WTC11 (cell line): ENCODE data around the gene YKT6. TPM values are rescaled to one million over a fixed set of nuclear protein-coding genes. Genes with fewer than 3 reads are reported as not detected.

ENCODE experiments used
- ATAC-seq: fragments of 200-7000 bp; cut with Tn5 transposase; 2 replicates; pipeline ENCODE4 v1.10.0; 2021; ENCODE audit warnings: mild to moderate bottlenecking, moderate library complexity
- CTCF ChIA-PET: fragments of 300-600 bp; sonication (Branson Sonifier 250); formaldehyde crosslinking; loops from one replicate; lab custom pipeline; 2021; ENCODE audit warnings: antibody characterized with exemption; lab: Charles Lee
- POLR2A ChIA-PET: fragments of 350-600 bp; sonication (Branson Sonifier 250); formaldehyde crosslinking; loops from one replicate; lab custom pipeline; 2021; ENCODE audit warnings: antibody characterized with exemption; lab: Charles Lee
- DNase-seq: peaks from one replicate; pipeline ENCODE4 v3.0.0; 2021; ENCODE audit warnings: low spot score
- H3K27ac Mint-ChIP-seq: 2 replicates; pipeline ENCODE4 v1.8.0; 2021; ENCODE audit warnings: mixed read lengths
- H3K27me3 Mint-ChIP-seq: 2 replicates; pipeline ENCODE4 v1.8.0; 2021; ENCODE audit warnings: low read depth, mild to moderate bottlenecking, moderate library complexity, mixed read lengths
- H3K36me3 Mint-ChIP-seq: 2 replicates; pipeline ENCODE4 v1.8.0; 2021; ENCODE audit warnings: mixed read lengths
- H3K4me1 Mint-ChIP-seq: 2 replicates; pipeline ENCODE4 v1.8.0; 2022; ENCODE audit warnings: mixed read lengths
- H3K4me3 Mint-ChIP-seq: 2 replicates; pipeline ENCODE4 v1.8.0; 2021; ENCODE audit warnings: mild to moderate bottlenecking, moderate library complexity, mixed read lengths
- H3K9me3 Mint-ChIP-seq: 2 replicates; pipeline ENCODE4 v1.8.0; 2021; ENCODE audit warnings: mixed read lengths
- ARID4B ChIP-seq: sonication (generic); formaldehyde crosslinking; IDR thresholded peaks from 2 replicates; pipeline ENCODE4 v1.8.0; 2023; ENCODE audit warnings: missing genetic modification reagents, mild to moderate bottlenecking, borderline replicate concordance
- CDX4 ChIP-seq: fragments of 250-450 bp; sonication (Bioruptor Pico); IDR thresholded peaks from 2 replicates; pipeline ENCODE4 v1.9.0; 2021; ENCODE audit warnings: moderate library complexity, mild to moderate bottlenecking, inconsistent platforms, borderline replicate concordance
- CREM ChIP-seq: sonication (generic); formaldehyde crosslinking; IDR thresholded peaks from 2 replicates; pipeline ENCODE4 v1.8.1; 2022; ENCODE audit warnings: mild to moderate bottlenecking, missing genetic modification reagents, moderate library complexity
- E2F1 ChIP-seq: sonication (generic); formaldehyde crosslinking; IDR thresholded peaks from 2 replicates; pipeline ENCODE4 v1.8.0; 2022; ENCODE audit warnings: mild to moderate bottlenecking, missing genetic modification reagents
- ESRRA ChIP-seq: sonication (generic); formaldehyde crosslinking; IDR thresholded peaks from 2 replicates; pipeline ENCODE4 v1.8.1; 2022; ENCODE audit warnings: mild to moderate bottlenecking, missing genetic modification reagents, borderline replicate concordance
- ETV6 ChIP-seq: sonication (generic); formaldehyde crosslinking; IDR thresholded peaks from 2 replicates; pipeline ENCODE4 v1.8.1; 2022; ENCODE audit warnings: mild to moderate bottlenecking, missing genetic modification reagents
- FOXK1 ChIP-seq: sonication (generic); formaldehyde crosslinking; IDR thresholded peaks from 2 replicates; pipeline ENCODE4 v1.8.0; 2022; ENCODE audit warnings: mild to moderate bottlenecking, moderate library complexity, missing genetic modification reagents
- GABPB1 ChIP-seq: sonication (generic); formaldehyde crosslinking; IDR thresholded peaks from 2 replicates; pipeline ENCODE4 v1.8.1; 2023; ENCODE audit warnings: mild to moderate bottlenecking, missing genetic modification reagents
- KAT7 ChIP-seq: sonication (generic); formaldehyde crosslinking; IDR thresholded peaks from 2 replicates; pipeline ENCODE4 v1.8.1; 2023; ENCODE audit warnings: missing genetic modification reagents, mild to moderate bottlenecking, borderline replicate concordance
- MAX ChIP-seq: sonication (generic); formaldehyde crosslinking; IDR thresholded peaks from 2 replicates; pipeline ENCODE4 v1.8.0; 2022; ENCODE audit warnings: mild to moderate bottlenecking, missing genetic modification reagents
- NR3C1 ChIP-seq: sonication (generic); formaldehyde crosslinking; conservative IDR thresholded peaks from 2 replicates; pipeline ENCODE4 v1.8.1; 2023; ENCODE audit warnings: low read depth, mild to moderate bottlenecking, missing genetic modification reagents
- OVOL2 ChIP-seq: fragments of 250-450 bp; sonication (Bioruptor Pico); IDR thresholded peaks from 2 replicates; pipeline ENCODE4 v1.9.0; 2021; ENCODE audit warnings: mild to moderate bottlenecking, borderline replicate concordance
- SMAD3 ChIP-seq: sonication (generic); formaldehyde crosslinking; IDR thresholded peaks from 2 replicates; pipeline ENCODE4 v1.8.0; 2022; ENCODE audit warnings: missing genetic modification reagents, mild to moderate bottlenecking, borderline replicate concordance
- SOX15 ChIP-seq: fragments of 250-450 bp; sonication (Bioruptor Pico); IDR thresholded peaks from 2 replicates; pipeline ENCODE4 v1.9.0; 2021; ENCODE audit warnings: mild to moderate bottlenecking
- TCF7 ChIP-seq: sonication (generic); formaldehyde crosslinking; IDR thresholded peaks from 2 replicates; pipeline ENCODE4 v1.8.0; 2022; ENCODE audit warnings: mild to moderate bottlenecking, low read depth, missing genetic modification reagents, moderate library complexity
- ZNF121 ChIP-seq: sonication (generic); formaldehyde crosslinking; IDR thresholded peaks from 2 replicates; pipeline ENCODE4 v1.8.0; 2023; ENCODE audit warnings: missing genetic modification reagents
- ZNF232 ChIP-seq: sonication (generic); formaldehyde crosslinking; IDR thresholded peaks from 2 replicates; pipeline ENCODE4 v1.8.0; 2022; ENCODE audit warnings: mild to moderate bottlenecking, missing genetic modification reagents
- total RNA-seq: library from RNA; stranded (reverse); gene quantifications from 3 replicates; pipeline ENCODE4 v1.2.3, GENCODE V29; 2021
- TF ChIP-seq, protein P1 (sequence below): sonication (generic); formaldehyde crosslinking; IDR thresholded peaks from 2 replicates; pipeline ENCODE4 v1.8.1; 2023; ENCODE audit warnings: mild to moderate bottlenecking, missing genetic modification reagents, moderate library complexity
- TF ChIP-seq, protein P2 (sequence below): fragments of 250-450 bp; sonication (Bioruptor Pico); IDR thresholded peaks from 2 replicates; pipeline ENCODE4 v1.8.0; 2021; ENCODE audit warnings: mild to moderate bottlenecking
- TF ChIP-seq, protein P3 (sequence below): fragments of 200-600 bp; IDR thresholded peaks from 2 replicates; pipeline ENCODE4 v1.8.0; 2022; ENCODE audit warnings: antibody characterized with exemption

Gene YKT6
- total RNA-seq, 1 experiment from 2014 or later: 102 TPM

GRCh38 chr7:44224974-44225565 lies 24.3 kb downstream of the YKT6 start (continued):
- no peak for TF ChIP-seq ARID4B (CRISPR knock-in tag)
- no peak for TF ChIP-seq ESRRA
- TF ChIP-seq CREM (CRISPR knock-in tag): no peak
- no peak for TF ChIP-seq FOXK1 (CRISPR knock-in tag)
- TF ChIP-seq CDX4 (CRISPR knock-in tag): no peak

GRCh38 chr7:44225566-44226395 lies 25.0 kb downstream of the YKT6 start:
- no peak for ATAC-seq

GRCh38 chr7:44226396-44226753 lies 25.6 kb downstream of the YKT6 start:
- H3K27ac Mint-ChIP-seq: no peak overlapping the region
- no peaks in the 10 kb centered on the region for H3K36me3 Mint-ChIP-seq
- no peak for ATAC-seq
- no peak for DNase-seq
- no peaks in the 10 kb centered on the region for H3K9me3 Mint-ChIP-seq
- H3K27me3 Mint-ChIP-seq: no peaks in the 10 kb centered on the region
- peaks cover 10% of the 10 kb centered on the region for H3K4me1 Mint-ChIP-seq
- ChIA-PET CTCF (interaction anchor here (1.1 kb wide), 1 partner anchor 122 kb away, joined by 4 read pairs; no protein-coding TSS in a partner anchor), POLR2A (no interaction called here)
- H3K4me3 Mint-ChIP-seq: no peak overlapping the region
- TF ChIP-seq ZNF121 (CRISPR knock-in tag): no peak
- TF ChIP-seq TCF7 (CRISPR knock-in tag): no peak
- no peak for TF ChIP-seq SMAD3
- no peak for TF ChIP-seq SOX15 (CRISPR knock-in tag)
- TF ChIP-seq ZNF232 (CRISPR knock-in tag): no peak
- TF ChIP-seq ESRRA: no peak
- TF ChIP-seq, protein P1, sequence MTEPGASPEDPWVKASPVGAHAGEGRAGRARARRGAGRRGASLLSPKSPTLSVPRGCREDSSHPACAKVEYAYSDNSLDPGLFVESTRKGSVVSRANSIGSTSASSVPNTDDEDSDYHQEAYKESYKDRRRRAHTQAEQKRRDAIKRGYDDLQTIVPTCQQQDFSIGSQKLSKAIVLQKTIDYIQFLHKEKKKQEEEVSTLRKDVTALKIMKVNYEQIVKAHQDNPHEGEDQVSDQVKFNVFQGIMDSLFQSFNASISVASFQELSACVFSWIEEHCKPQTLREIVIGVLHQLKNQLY (CRISPR knock-in tag): no peak
- TF ChIP-seq, protein P2, sequence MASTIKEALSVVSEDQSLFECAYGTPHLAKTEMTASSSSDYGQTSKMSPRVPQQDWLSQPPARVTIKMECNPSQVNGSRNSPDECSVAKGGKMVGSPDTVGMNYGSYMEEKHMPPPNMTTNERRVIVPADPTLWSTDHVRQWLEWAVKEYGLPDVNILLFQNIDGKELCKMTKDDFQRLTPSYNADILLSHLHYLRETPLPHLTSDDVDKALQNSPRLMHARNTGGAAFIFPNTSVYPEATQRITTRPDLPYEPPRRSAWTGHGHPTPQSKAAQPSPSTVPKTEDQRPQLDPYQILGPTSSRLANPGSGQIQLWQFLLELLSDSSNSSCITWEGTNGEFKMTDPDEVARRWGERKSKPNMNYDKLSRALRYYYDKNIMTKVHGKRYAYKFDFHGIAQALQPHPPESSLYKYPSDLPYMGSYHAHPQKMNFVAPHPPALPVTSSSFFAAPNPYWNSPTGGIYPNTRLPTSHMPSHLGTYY (CRISPR knock-in tag): no peak
- no peak for TF ChIP-seq NR3C1 (CRISPR knock-in tag)
- no peak for TF ChIP-seq E2F1 (CRISPR knock-in tag)
- no peak for TF ChIP-seq ETV6 (CRISPR knock-in tag)
- TF ChIP-seq CREM (CRISPR knock-in tag): no peak
- TF ChIP-seq OVOL2: no peak
- no peak for TF ChIP-seq KAT7
- no peak for TF ChIP-seq GABPB1 (CRISPR knock-in tag)

More at GRCh38 chr7:44225566-44226395, 25.0 kb downstream of the YKT6 start:
- Mint-ChIP-seq H3K36me3 (no peaks in the 10 kb centered on the region), H3K4me3 (no peak overlapping the region), H3K9me3 (no peaks in the 10 kb centered on the region), H3K4me1 (peaks cover 10% of the 10 kb centered on the region), H3K27me3 (no peaks in the 10 kb centered on the region), H3K27ac (no peak overlapping the region)
- TF ChIP-seq, protein P3, sequence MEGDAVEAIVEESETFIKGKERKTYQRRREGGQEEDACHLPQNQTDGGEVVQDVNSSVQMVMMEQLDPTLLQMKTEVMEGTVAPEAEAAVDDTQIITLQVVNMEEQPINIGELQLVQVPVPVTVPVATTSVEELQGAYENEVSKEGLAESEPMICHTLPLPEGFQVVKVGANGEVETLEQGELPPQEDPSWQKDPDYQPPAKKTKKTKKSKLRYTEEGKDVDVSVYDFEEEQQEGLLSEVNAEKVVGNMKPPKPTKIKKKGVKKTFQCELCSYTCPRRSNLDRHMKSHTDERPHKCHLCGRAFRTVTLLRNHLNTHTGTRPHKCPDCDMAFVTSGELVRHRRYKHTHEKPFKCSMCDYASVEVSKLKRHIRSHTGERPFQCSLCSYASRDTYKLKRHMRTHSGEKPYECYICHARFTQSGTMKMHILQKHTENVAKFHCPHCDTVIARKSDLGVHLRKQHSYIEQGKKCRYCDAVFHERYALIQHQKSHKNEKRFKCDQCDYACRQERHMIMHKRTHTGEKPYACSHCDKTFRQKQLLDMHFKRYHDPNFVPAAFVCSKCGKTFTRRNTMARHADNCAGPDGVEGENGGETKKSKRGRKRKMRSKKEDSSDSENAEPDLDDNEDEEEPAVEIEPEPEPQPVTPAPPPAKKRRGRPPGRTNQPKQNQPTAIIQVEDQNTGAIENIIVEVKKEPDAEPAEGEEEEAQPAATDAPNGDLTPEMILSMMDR: no peak
- TF ChIP-seq MAX (CRISPR knock-in tag): no peak
- DNase-seq: no peak
- POLR2A ChIA-PET: no interaction called here
- CTCF ChIA-PET: interaction anchor here (1.1 to 1.9 kb wide), 2 partner anchors 15 to 123 kb away, joined by 4 to 11 read pairs; no protein-coding TSS in a partner anchor
